Mesendoderm (in vitro differentiated cells): ENCODE measurements around the gene ADIPOR2.
"Not testable (repeated sequence)": the region's sequence is repeated elsewhere in the genome, so short reads cannot be mapped to it uniquely, and the experiment has no call there.

ENCODE experiments used
- DNase-seq: peaks from one replicate; pipeline ENCODE4 v3.0.0; 2013
- H2AK5ac ChIP-seq: 2 replicates; pipeline ENCODE4 v1.6.1; 2013; ENCODE audit warnings: low read length, inconsistent platforms
- H2BK120ac ChIP-seq: 2 replicates; pipeline ENCODE4 v1.6.1; 2013; ENCODE audit warnings: low read depth, mild to moderate bottlenecking, low read length, moderate library complexity, mixed read lengths
- H2BK15ac ChIP-seq: replicated peaks from 2 replicates; pipeline ENCODE4 v1.6.1; 2013; ENCODE audit warnings: low read depth, mild to moderate bottlenecking, moderate library complexity
- H2BK5ac ChIP-seq: 2 replicates; pipeline ENCODE4 v1.6.1; 2013; ENCODE audit warnings: low read length, inconsistent platforms
- H3K18ac ChIP-seq: 2 replicates; pipeline ENCODE4 v1.6.1; 2013; ENCODE audit warnings: mild to moderate bottlenecking, low read length, mixed read lengths
- H3K23ac ChIP-seq: one replicate; pipeline ENCODE4 v1.6.1; 2013; ENCODE audit warnings: low read length
- H3K27ac ChIP-seq: 2 replicates; pipeline ENCODE4 v1.5.1; 2013; ENCODE audit warnings: low read depth, mild to moderate bottlenecking, inconsistent platforms, low read length, moderate library complexity
- H3K27me3 ChIP-seq: 2 replicates; pipeline ENCODE4 v1.6.1; 2013; ENCODE audit warnings: low read length, control low read depth, mild to moderate bottlenecking, inconsistent platforms; ENCODE audit not compliant: insufficient read depth, poor library complexity
- H3K36me3 ChIP-seq: 2 replicates; pipeline ENCODE4 v1.6.1; 2013; ENCODE audit warnings: low read length, inconsistent platforms; ENCODE audit not compliant: control insufficient read depth, insufficient read depth
- H3K4ac ChIP-seq: one replicate; pipeline ENCODE4 v1.6.1; 2013; ENCODE audit warnings: low read depth, mild to moderate bottlenecking, low read length, moderate library complexity
- H3K4me1 ChIP-seq: 2 replicates; pipeline ENCODE4 v1.6.1; 2013; ENCODE audit warnings: low read depth, low read length, inconsistent platforms; ENCODE audit not compliant: control insufficient read depth
- H3K4me2 ChIP-seq: 2 replicates; pipeline ENCODE4 v1.6.1; 2013; ENCODE audit warnings: low read length
- H3K4me3 ChIP-seq: 2 replicates; pipeline ENCODE4 v1.5.1; 2013; ENCODE audit warnings: mild to moderate bottlenecking, low read length
- H3K56ac ChIP-seq: one replicate; pipeline ENCODE4 v1.6.1; 2013; ENCODE audit warnings: low read length
- H3K79me1 ChIP-seq: 2 replicates; pipeline ENCODE4 v1.6.1; 2013; ENCODE audit warnings: low read length, inconsistent platforms
- H3K79me2 ChIP-seq: 2 replicates; pipeline ENCODE4 v1.6.1; 2013; ENCODE audit warnings: mild to moderate bottlenecking, low read length; ENCODE audit not compliant: control insufficient read depth, insufficient read depth
- H3K9ac ChIP-seq: 2 replicates; pipeline ENCODE4 v1.6.1; 2013; ENCODE audit warnings: low read length, inconsistent platforms
- H4K5ac ChIP-seq: one replicate; pipeline ENCODE4 v1.6.1; 2013; ENCODE audit warnings: low read length
- H4K8ac ChIP-seq: one replicate; pipeline ENCODE4 v1.6.1; 2013; ENCODE audit warnings: low read depth, mild to moderate bottlenecking, control low read depth, low read length, moderate library complexity
- WGBS: extraction: QIAGEN DNeasy Blood & Tissue Kit; methylation state at CpG from one replicate; pipeline ENCODE4 v1.1.7; 2013; ENCODE audit warnings: low lambda C conversion rate, missing lambda C conversion rate; ENCODE audit not compliant: insufficient coverage; ENCODE audit errors: extremely low coverage; 5-methylcytosine and 5-hydroxymethylcytosine counted together

ADIPOR2 gene

GRCh38 chr12:1715459-1715858 is 24.6 kb downstream of the ADIPOR2 start:
- not testable (repeated sequence) for H3K56ac ChIP-seq, H2BK120ac ChIP-seq, DNase-seq, H2BK5ac ChIP-seq, H3K4ac ChIP-seq, H3K9ac ChIP-seq, H3K4me3 ChIP-seq, H3K4me1 ChIP-seq, H3K36me3 ChIP-seq, H3K27me3 ChIP-seq, H3K18ac ChIP-seq, H4K5ac ChIP-seq, H3K27ac ChIP-seq, H3K4me2 ChIP-seq, H2AK5ac ChIP-seq, H3K23ac ChIP-seq, H4K8ac ChIP-seq, H2BK15ac ChIP-seq
- no CpG with 5 or more reads among the region's 8 CpGs for WGBS
- H3K79me2 ChIP-seq: peaks cover 44% of the 10 kb centered on the region
- peaks cover 10% of the 10 kb centered on the region for H3K79me1 ChIP-seq

DNA sequence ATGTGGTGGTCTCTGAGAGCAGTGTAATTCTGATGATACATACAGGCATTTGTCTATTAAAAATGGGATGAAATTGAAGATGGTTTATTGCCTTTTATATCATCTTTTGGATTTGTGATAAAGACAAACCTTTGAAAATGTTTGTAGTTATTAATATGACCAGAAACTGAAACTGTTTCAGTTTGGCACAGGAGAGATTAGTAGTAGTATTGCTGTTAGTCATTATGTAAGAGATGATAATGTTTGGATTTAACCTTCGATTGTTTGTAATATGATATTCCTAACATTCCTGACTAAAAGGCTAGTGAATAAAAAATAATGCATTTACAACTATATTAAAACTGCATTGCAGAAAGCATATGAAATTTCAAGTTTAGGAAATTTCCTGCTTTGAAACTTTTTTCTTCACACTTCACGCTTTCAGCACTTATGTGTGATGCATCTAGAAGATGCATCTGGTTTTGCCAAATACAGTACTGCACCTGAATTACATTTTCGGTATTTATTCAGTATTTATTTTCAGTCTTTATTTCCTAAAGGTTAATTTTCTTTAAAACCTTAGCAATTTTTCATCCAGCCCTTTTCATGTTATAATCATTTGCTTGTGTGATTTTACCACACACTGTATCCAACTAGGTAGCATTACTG is 25.5 kb downstream of the ADIPOR2 start:
- DNase-seq: no peak
- Histone ChIP-seq H2AK5ac (no peak overlapping the region), H3K4ac (no peak overlapping the region), H3K4me3 (no peak overlapping the region), H3K4me1 (no peaks in the 10 kb centered on the region), H3K36me3 (no peaks in the 10 kb centered on the region), H2BK15ac (no peak overlapping the region), H2BK120ac (no peak overlapping the region), H3K18ac (no peak overlapping the region), H3K79me2 (peaks cover 37% of the 10 kb centered on the region), H4K8ac (no peak overlapping the region), H3K56ac (no peak overlapping the region), H3K4me2 (no peak overlapping the region), H3K23ac (no peak overlapping the region), H3K79me1 (peaks cover 10% of the 10 kb centered on the region), H2BK5ac (no peak overlapping the region), H3K9ac (no peak overlapping the region), H3K27me3 (no peaks in the 10 kb centered on the region), H4K5ac (no peak overlapping the region), H3K27ac (no peak overlapping the region)
- WGBS: no CpG with 5 or more reads among the region's 3 CpGs

DNA sequence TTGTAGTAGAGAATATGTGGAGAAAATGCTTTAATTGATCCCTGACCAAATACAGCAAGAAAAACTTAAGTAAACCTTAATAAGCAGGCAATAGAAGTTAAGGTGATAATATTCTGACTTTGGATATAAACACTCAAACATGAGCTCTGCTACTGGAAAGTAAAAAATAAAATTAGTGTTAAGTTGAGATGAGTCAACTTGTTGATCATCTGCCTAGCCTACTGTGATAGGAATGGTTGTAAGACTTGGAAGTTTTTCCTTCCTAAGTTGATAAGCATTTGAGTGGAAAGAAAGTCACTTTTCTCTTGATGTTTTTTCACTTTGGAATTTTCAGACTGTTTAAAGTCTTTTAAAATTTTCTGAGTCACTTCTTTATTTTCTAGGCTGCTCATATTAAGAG is 26.0 kb downstream of the ADIPOR2 start:
- Histone ChIP-seq H4K5ac (no peak overlapping the region), H3K18ac (no peak overlapping the region), H3K27ac (no peak overlapping the region), H3K27me3 (no peaks in the 10 kb centered on the region), H3K4me3 (no peak overlapping the region), H3K4ac (no peak overlapping the region), H3K36me3 (no peaks in the 10 kb centered on the region), H2BK120ac (no peak overlapping the region), H3K23ac (no peak overlapping the region), H3K4me1 (peaks cover 4% of the 10 kb centered on the region), H2BK5ac (no peak overlapping the region), H3K79me2 (peaks cover 36% of the 10 kb centered on the region), H2AK5ac (no peak overlapping the region), H3K9ac (no peak overlapping the region), H3K56ac (no peak overlapping the region), H3K4me2 (no peak overlapping the region), H2BK15ac (no peak overlapping the region), H4K8ac (no peak overlapping the region), H3K79me1 (peaks cover 8% of the 10 kb centered on the region)
- DNase-seq: no peak

GRCh38 chr12:1719139-1719538 is 28.3 kb downstream of the ADIPOR2 start:
- Histone ChIP-seq H3K4ac (no peak overlapping the region), H3K79me2 (peaks cover 30% of the 10 kb centered on the region), H3K4me1 (peaks cover 8% of the 10 kb centered on the region), H2AK5ac (no peak overlapping the region), H3K9ac (no peak overlapping the region), H3K56ac (no peak overlapping the region), H3K18ac (no peak overlapping the region), H3K36me3 (no peaks in the 10 kb centered on the region), H3K4me2 (no peak overlapping the region), H2BK5ac (no peak overlapping the region), H2BK120ac (no peak overlapping the region), H3K23ac (no peak overlapping the region), H2BK15ac (no peak overlapping the region), H4K5ac (no peak overlapping the region), H3K79me1 (peaks cover 10% of the 10 kb centered on the region), H4K8ac (no peak overlapping the region), H3K27ac (no peak overlapping the region), H3K4me3 (no peak overlapping the region), H3K27me3 (no peaks in the 10 kb centered on the region)
- no peak for DNase-seq

GRCh38 chr12:1720494-1720893 is 29.6 kb downstream of the ADIPOR2 start:
- DNase-seq: peak; percentile 82
- no peak overlapping the region for H2BK5ac ChIP-seq
- H3K18ac ChIP-seq: no peak overlapping the region
- H3K4me1 ChIP-seq: peaks cover 8% of the 10 kb centered on the region
- no peak overlapping the region for H3K9ac ChIP-seq
- H3K27ac ChIP-seq: no peak overlapping the region
- no peak overlapping the region for H4K8ac ChIP-seq
- H2BK15ac ChIP-seq: no peak overlapping the region
- no peak overlapping the region for H4K5ac ChIP-seq
- H3K4me3 ChIP-seq: no peak overlapping the region
- H3K4ac ChIP-seq: no peak overlapping the region
- H3K4me2 ChIP-seq: no peak overlapping the region
- WGBS: no CpG with 5 or more reads among the region's 3 CpGs
- H3K79me2 ChIP-seq: peaks cover 28% of the 10 kb centered on the region
- peaks cover 9% of the 10 kb centered on the region for H3K79me1 ChIP-seq
- no peak overlapping the region for H2AK5ac ChIP-seq
- H3K36me3 ChIP-seq: no peaks in the 10 kb centered on the region
- no peak overlapping the region for H2BK120ac ChIP-seq
- H3K56ac ChIP-seq: no peak overlapping the region
- no peaks in the 10 kb centered on the region for H3K27me3 ChIP-seq
- H3K23ac ChIP-seq: no peak overlapping the region

DNA sequence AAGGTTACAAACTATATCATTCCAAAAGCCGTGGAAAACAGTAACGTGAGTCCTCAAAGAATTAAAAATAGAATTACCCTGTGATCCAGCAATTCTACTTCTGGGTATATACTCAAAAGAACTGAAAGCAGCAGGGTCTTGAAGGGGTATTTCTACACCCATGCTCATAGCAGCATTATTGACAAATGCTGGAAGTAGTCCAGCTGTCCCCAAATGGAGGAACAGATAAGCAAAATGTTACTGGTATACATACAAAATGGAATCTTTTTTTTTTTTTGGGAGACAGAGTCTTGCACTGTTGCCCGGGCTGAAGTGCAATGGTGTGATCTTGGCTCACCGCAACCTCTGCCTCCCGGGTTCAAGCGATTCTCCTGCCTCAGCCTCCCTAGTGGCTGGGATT is 32.9 kb downstream of the ADIPOR2 start:
- Histone ChIP-seq H3K18ac (no peak overlapping the region), H4K8ac (no peak overlapping the region), H3K4me2 (no peak overlapping the region), H2BK120ac (no peak overlapping the region), H3K4me1 (peaks cover 8% of the 10 kb centered on the region), H3K79me1 (peaks cover 13% of the 10 kb centered on the region), H3K23ac (no peak overlapping the region), H3K4me3 (no peak overlapping the region), H3K56ac (no peak overlapping the region), H3K27ac (no peak overlapping the region), H3K4ac (no peak overlapping the region), H2AK5ac (no peak overlapping the region), H3K36me3 (no peaks in the 10 kb centered on the region), H3K79me2 (peaks cover 24% of the 10 kb centered on the region), H2BK5ac (no peak overlapping the region), H3K9ac (no peak overlapping the region), H4K5ac (no peak overlapping the region), H3K27me3 (no peaks in the 10 kb centered on the region), H2BK15ac (no peak overlapping the region)
- no CpG with 5 or more reads among the region's 6 CpGs for WGBS
- no peak for DNase-seq
